Suprapubic skin (tissue), 4 donors: ENCODE results near the gene ME2. TPM values are rescaled to one million over a fixed set of nuclear protein-coding genes. Genes with fewer than 3 reads are reported as not detected.
"Not testable (repeated sequence)": the region's sequence is repeated elsewhere in the genome, so short reads cannot be mapped to it uniquely, and the experiment has no call there.

Experiments used
- DNase-seq, 2 donors: peaks; one replicate each; pipeline ENCODE4 v3.0.0-alpha.2; 2019; ENCODE audit warnings: low spot score in 2 of 2
- H3K27ac ChIP-seq: fragments of 200-600 bp; sonication (generic); one replicate; pipeline ENCODE4 v1.5.1; 2019
- H3K27me3 ChIP-seq: fragments of 200-600 bp; sonication (generic); one replicate; pipeline ENCODE4 v1.5.1; 2019
- H3K36me3 ChIP-seq: fragments of 200-600 bp; sonication (generic); one replicate; pipeline ENCODE4 v1.5.1; 2019
- H3K4me1 ChIP-seq: fragments of 200-600 bp; sonication (generic); one replicate; pipeline ENCODE4 v1.5.1; 2019
- H3K4me3 ChIP-seq: fragments of 200-600 bp; sonication (generic); one replicate; pipeline ENCODE4 v1.5.1; 2019; ENCODE audit warnings: mild to moderate bottlenecking
- H3K9me3 ChIP-seq: fragments of 200-600 bp; sonication (generic); one replicate; pipeline ENCODE4 v1.5.1; 2019
- EP300 ChIP-seq: sonication (generic); formaldehyde crosslinking; IDR thresholded peaks from one replicate; pipeline ENCODE4 v1.6.1; 2017; ENCODE audit warnings: antibody characterized with exemption
- POLR2A ChIP-seq, 2 donors: fragments of 450-650 bp; IDR thresholded peaks; one replicate each; pipeline ENCODE4 v1.6.1; 2017; ENCODE audit warnings: antibody characterized with exemption in 2 of 2, mild to moderate bottlenecking in 2 of 2, moderate library complexity in 2 of 2
- POLR2AphosphoS5 ChIP-seq, 3 donors: sonication (generic); formaldehyde crosslinking; IDR thresholded peaks; one replicate each; pipeline ENCODE4 v1.6.1; 2017; ENCODE audit warnings: antibody characterized with exemption in 3 of 3
- whole genome bisulfite sequencing: methylation state at CpG from one replicate; pipeline ENCODE4 v1.1.5; 2018; 5-methylcytosine and 5-hydroxymethylcytosine counted together
- total RNA-seq, 4 donors: library from RNA; depleted of rRNA; stranded (reverse); fragments of >200 nt; gene quantifications; one replicate each; pipeline ENCODE4 v1.1.0, GENCODE V29; 2016
- TF ChIP-seq, protein P1 (sequence below), 2 donors: fragments of 200-600 bp in 1 of 2; fragments of 450-650 bp in 1 of 2; sonication (generic) in 1 of 2; IDR thresholded peaks; one replicate each; pipeline ENCODE4 v1.5.1; 2016 to 2019; ENCODE audit warnings: antibody characterized with exemption in 2 of 2, mild to moderate bottlenecking in 1 of 2, moderate library complexity in 1 of 2

The ME2 gene
- total RNA-seq, 4 donors from 2014 or later = 18.7 to 29.3 (median 25.4) TPM

DNA sequence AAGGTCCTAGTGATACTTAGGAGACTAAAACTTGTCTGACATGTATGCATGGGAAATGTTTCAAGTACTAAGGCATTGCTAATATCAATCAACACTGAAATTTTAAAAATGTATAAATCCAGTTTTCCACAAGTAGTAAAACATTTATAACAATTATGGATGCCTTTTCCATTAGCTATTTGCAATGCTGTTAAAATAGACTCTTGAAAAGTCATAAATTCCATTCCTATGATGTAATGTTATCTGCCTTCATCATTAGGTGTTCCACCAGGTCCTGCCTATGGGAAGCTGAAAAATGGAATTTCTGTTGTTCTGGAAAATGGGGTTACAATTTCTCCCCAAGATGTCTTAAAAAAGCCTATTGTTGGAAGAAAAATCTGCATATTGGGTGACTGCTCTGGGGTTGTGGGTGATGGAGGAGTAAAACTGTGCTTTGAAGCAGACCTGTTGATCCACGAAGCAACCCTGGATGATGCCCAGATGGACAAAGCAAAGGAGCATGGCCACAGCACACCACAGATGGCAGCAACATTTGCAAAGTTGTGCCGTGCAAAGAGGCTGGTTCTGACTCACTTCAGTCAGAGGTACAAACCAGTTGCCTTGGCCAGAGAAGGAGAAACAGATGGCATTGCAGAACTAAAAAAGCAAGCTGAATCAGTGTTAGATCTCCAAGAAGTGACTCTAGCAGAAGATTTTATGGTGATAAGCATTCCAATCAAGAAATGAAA, 107.6 kb downstream of the ME2 start:
- Histone ChIP-seq H3K4me1 (peaks cover 17% of the 10 kb centered on the region), H3K27me3 (no peaks in the 10 kb centered on the region), H3K36me3 (peaks cover 13% of the 10 kb centered on the region), H3K4me3 (no peak overlapping the region), H3K9me3 (no peaks in the 10 kb centered on the region), H3K27ac (no peak overlapping the region)
- no peak for TF ChIP-seq EP300
- WGBS = 51% methylated on average over 2 of the region's 2 CpGs
- no peak for DNase-seq

DNA sequence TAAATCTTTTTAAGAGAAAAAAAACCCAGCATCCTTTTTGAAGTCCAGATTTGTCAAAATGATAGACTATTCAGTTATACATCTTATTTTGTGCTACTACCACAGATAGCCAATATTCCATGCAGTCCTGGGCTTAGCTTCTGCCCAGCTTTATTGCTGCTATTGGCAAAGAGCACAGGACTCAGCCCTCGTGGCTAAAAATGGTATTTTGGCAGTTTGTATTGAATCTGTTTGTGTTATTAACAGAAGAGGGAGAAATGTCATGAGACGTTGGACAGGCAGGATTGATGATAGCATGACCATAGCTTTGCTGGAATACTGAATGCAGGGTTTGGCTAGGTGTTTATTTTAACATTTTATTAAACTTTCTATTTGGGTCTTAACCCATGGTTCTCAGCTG, 108.3 kb downstream of the ME2 start:
- DNase-seq = no peak
- H3K27ac ChIP-seq = no peak overlapping the region
- TF ChIP-seq, protein P1, sequence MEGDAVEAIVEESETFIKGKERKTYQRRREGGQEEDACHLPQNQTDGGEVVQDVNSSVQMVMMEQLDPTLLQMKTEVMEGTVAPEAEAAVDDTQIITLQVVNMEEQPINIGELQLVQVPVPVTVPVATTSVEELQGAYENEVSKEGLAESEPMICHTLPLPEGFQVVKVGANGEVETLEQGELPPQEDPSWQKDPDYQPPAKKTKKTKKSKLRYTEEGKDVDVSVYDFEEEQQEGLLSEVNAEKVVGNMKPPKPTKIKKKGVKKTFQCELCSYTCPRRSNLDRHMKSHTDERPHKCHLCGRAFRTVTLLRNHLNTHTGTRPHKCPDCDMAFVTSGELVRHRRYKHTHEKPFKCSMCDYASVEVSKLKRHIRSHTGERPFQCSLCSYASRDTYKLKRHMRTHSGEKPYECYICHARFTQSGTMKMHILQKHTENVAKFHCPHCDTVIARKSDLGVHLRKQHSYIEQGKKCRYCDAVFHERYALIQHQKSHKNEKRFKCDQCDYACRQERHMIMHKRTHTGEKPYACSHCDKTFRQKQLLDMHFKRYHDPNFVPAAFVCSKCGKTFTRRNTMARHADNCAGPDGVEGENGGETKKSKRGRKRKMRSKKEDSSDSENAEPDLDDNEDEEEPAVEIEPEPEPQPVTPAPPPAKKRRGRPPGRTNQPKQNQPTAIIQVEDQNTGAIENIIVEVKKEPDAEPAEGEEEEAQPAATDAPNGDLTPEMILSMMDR (IDR thresholded peaks at IDR 0.05) = no peak
- no peak for TF ChIP-seq EP300
- TF ChIP-seq POLR2AphosphoS5 (IDR thresholded peaks at IDR 0.05) = no peak
- no peak for TF ChIP-seq POLR2A (IDR thresholded peaks at IDR 0.05)
- 35% methylated on average over 2 of the region's 2 CpGs for WGBS
- H3K9me3 ChIP-seq = no peaks in the 10 kb centered on the region
- no peaks in the 10 kb centered on the region for H3K27me3 ChIP-seq
- peaks cover 13% of the 10 kb centered on the region for H3K36me3 ChIP-seq
- H3K4me1 ChIP-seq = peaks cover 12% of the 10 kb centered on the region
- H3K4me3 ChIP-seq = no peak overlapping the region

DNA sequence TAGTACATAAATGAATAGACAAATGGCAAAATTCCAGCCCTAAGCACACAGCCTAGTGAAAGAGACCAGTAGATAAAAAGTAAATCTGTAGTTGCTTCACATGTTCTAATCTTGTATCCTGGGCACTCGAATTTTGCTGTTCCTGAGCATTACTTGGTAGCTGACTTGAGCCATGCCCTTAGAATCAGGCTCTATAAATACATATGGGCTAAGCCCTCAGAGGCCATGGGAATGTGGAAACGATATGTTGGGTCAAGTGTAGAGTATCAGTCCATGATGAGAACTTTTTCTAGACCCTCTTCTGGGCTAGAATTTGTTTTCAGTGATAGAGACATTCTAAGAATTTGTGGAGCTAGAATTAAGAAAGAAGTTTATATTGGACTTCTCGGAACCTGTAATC, 110.8 kb downstream of the ME2 start:
- TF ChIP-seq POLR2AphosphoS5 (IDR thresholded peaks at IDR 0.05) (no peak), EP300 (no peak), POLR2A (IDR thresholded peaks at IDR 0.05) (no peak)
- TF ChIP-seq, protein P1 (IDR thresholded peaks at IDR 0.05) = no peak
- Histone ChIP-seq H3K36me3 (peaks cover 10% of the 10 kb centered on the region), H3K27ac (no peak overlapping the region), H3K27me3 (no peaks in the 10 kb centered on the region), H3K4me3 (no peak overlapping the region), H3K9me3 (no peaks in the 10 kb centered on the region), H3K4me1 (peaks cover 6% of the 10 kb centered on the region)
- 95% methylated on average over 3 of the region's 3 CpGs for WGBS
- no peak for DNase-seq

DNA sequence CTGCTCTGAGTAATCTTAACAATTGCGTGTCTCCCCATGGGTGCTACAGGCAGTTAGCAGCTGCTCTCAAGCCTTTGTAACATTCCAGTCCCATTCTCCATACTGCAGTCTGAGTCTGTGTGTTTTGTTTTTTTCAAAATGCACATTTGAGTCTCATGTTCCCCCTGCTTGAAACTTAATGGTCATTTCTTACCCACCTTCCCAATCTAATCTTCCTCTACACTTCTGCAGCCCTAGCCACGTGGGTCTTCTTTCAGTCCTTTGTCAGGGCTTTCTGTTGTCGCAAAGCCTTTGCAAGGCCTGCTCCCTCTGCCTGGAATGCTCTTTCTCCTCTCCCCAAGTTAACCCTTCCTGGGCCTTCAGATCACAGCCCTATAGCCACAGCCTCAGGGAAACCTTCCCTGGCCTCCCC, 113.4 kb downstream of the ME2 start:
- TF ChIP-seq EP300 (no peak), POLR2A (IDR thresholded peaks at IDR 0.05) (no peak), POLR2AphosphoS5 (IDR thresholded peaks at IDR 0.05) (no peak)
- TF ChIP-seq, protein P1 (IDR thresholded peaks at IDR 0.05) = no peak
- Histone ChIP-seq H3K4me1 (no peaks in the 10 kb centered on the region), H3K4me3 (no peak overlapping the region), H3K36me3 (peaks cover 3% of the 10 kb centered on the region), H3K9me3 (no peaks in the 10 kb centered on the region), H3K27ac (no peak overlapping the region), H3K27me3 (no peaks in the 10 kb centered on the region)
- DNase-seq = no peak
- WGBS = 80% methylated on average over 3 of the region's 3 CpGs

DNA sequence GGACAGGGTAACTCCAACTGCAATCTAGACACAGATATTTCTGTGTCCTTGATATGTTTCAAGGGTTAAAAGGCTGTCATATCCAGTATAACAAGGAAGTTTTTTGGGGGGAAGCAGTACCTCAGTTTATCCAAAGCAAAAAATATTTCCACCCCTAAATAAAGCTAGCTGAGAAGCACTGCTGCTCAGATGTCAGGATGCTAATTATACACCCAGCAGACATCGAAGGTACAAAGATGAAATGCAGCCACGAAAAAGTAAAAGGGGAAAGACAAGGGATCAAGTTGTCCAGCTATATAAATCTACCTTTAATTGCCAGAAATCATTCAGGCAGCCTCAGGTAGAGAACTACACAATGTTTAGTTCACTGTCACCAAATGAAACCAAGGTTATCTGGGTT, 115.1 kb downstream of the ME2 start:
- no peak overlapping the region for H3K27ac ChIP-seq
- DNase-seq = no peak
- no peaks in the 10 kb centered on the region for H3K4me1 ChIP-seq
- no peaks in the 10 kb centered on the region for H3K36me3 ChIP-seq
- H3K9me3 ChIP-seq = no peaks in the 10 kb centered on the region
- no peak overlapping the region for H3K4me3 ChIP-seq
- no peak for TF ChIP-seq POLR2AphosphoS5 (IDR thresholded peaks at IDR 0.05)
- TF ChIP-seq POLR2A (IDR thresholded peaks at IDR 0.05) = no peak
- TF ChIP-seq EP300 = no peak
- TF ChIP-seq, protein P1 (IDR thresholded peaks at IDR 0.05) = no peak
- 70% methylated on average over 2 of the region's 2 CpGs for WGBS
- H3K27me3 ChIP-seq = no peaks in the 10 kb centered on the region

DNA sequence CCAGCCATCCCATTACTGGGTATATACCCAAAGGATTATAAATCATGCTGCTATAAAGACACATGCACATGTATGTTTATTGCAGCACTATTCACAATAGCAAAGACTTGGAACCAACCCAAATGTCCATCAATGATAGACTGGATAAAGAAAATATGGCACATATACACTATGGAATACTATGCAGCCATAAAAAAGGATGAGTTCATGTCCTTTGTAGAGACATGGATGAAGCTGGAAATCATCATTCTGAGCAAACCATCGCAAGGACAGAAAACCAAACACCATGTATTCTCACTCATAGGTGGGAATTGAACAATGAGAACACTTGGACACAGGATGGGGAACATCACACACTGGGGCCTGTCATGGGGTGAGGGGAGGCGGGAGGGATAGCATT, 124.3 kb downstream of the ME2 start:
- H3K27me3 ChIP-seq = not testable (repeated sequence)

More for the DNA sequence above, 124.3 kb downstream of the ME2 start:
- H3K4me1 ChIP-seq, H3K36me3 ChIP-seq, H3K27ac ChIP-seq, H3K9me3 ChIP-seq, DNase-seq, H3K4me3 ChIP-seq: not testable (repeated sequence)
- WGBS = 94% methylated on average over 2 of the region's 2 CpGs

Other genes starting within 250 kb of the ME2 start
- under 1 TPM in 2 of 4 donors, not detected in 2; 0.26 to 0.59 TPM for gene MRO, start 59.1 kb upstream of the ME2 start, total RNA-seq
- gene ELAC1, start 88.9 kb downstream of the ME2 start, total RNA-seq = 1 to 10 TPM; 4.4 to 8.0 (median 6.8) TPM
- gene SMAD4, start 151.1 kb downstream of the ME2 start, total RNA-seq = 100 to 1,000 TPM in 2 of 4 donors, 10 to 100 TPM in 2; 58.9 to 112 (median 99.7) TPM